Immature natural killer cell (primary cell): Measurements from ENCODE around the gene MCUB. TPM values are rescaled to one million over a fixed set of nuclear protein-coding genes. Genes with fewer than 3 reads are reported as not detected.
"Not testable (repeated sequence)": the region's sequence is repeated elsewhere in the genome, so short reads cannot be mapped to it uniquely, and the experiment has no call there.

Experiments
- DNase-seq, 3 donors: peaks; one replicate each; pipeline ENCODE4 v3.0.0; 2022; ENCODE audit warnings: mixed read lengths in 1 of 3
- H3K27ac Mint-ChIP-seq, 6 donors: one replicate each; pipeline ENCODE4 v1.8.0; 2020; ENCODE audit warnings: mixed read lengths in 6 of 6, mild to moderate bottlenecking in 5 of 6, inconsistent platforms in 4 of 6, moderate library complexity in 3 of 6
- H3K27me3 Mint-ChIP-seq, 3 donors: one replicate each; pipeline ENCODE4 v1.8.0; 2020 to 2021; ENCODE audit warnings: low read depth in 3 of 3, mild to moderate bottlenecking in 3 of 3, mixed read lengths in 3 of 3, moderate library complexity in 3 of 3, inconsistent platforms in 1 of 3
- H3K36me3 Mint-ChIP-seq, 3 donors: one replicate each; pipeline ENCODE4 v1.8.0; 2020; ENCODE audit warnings: mixed read lengths in 3 of 3, inconsistent platforms in 2 of 3, mild to moderate bottlenecking in 2 of 3
- H3K4me1 Mint-ChIP-seq, 2 donors: one replicate each; pipeline ENCODE4 v1.8.0; 2020; ENCODE audit warnings: inconsistent platforms in 2 of 2, mild to moderate bottlenecking in 2 of 2, mixed read lengths in 2 of 2, moderate library complexity in 1 of 2
- H3K4me3 Mint-ChIP-seq, 5 donors: one replicate each; pipeline ENCODE4 v1.8.0; 2020; ENCODE audit warnings: mild to moderate bottlenecking in 5 of 5, mixed read lengths in 5 of 5, inconsistent platforms in 3 of 5, moderate library complexity in 3 of 5
- H3K9me3 Mint-ChIP-seq, 6 donors: one replicate each; pipeline ENCODE4 v1.8.0; 2020; ENCODE audit warnings: mild to moderate bottlenecking in 6 of 6, mixed read lengths in 6 of 6, inconsistent platforms in 4 of 6, moderate library complexity in 3 of 6
- polyA plus RNA-seq, 3 donors: library from polyadenylated mRNA; unstranded; fragments of 300-500 nt; fragmentation: Illumina TruSeq; gene quantifications; one replicate each; pipeline ENCODE4 v1.2.3, GENCODE V29; 2021

The MCUB gene
- polyA plus RNA-seq, 3 donors from 2014 or later, result 50.9 to 94.2 (median 93.7) TPM

GRCh38 chr4:109560687-109561461 is 828 bp downstream of the MCUB start:
- Mint-ChIP-seq H3K27me3 (peaks cover 6 to 20% (median 14%) of the 10 kb centered on the region in 3 donors), H3K4me1 (peaks cover 34 to 52% of the 10 kb centered on the region in 2 donors), H3K9me3 (peaks cover 0 to 2% (median 0%) of the 10 kb centered on the region in 6 donors), H3K27ac (peak overlapping the region; percentile 83 to 94 (median 90)), H3K4me3 (peak overlapping the region; percentile 88 to 96 (median 89)), H3K36me3 (peaks cover 0 to 9% (median 4%) of the 10 kb centered on the region in 3 donors)
- DNase-seq, result peak; percentile 70 to 75 (median 73)

- Mint-ChIP-seq H3K27ac (peak overlapping the region in 2 of 6 donors; percentile 6 to 39), H3K9me3 (no peaks in the 10 kb centered on the region), H3K4me1 (peaks cover 34 to 52% of the 10 kb centered on the region in 2 donors), H3K4me3 (peak overlapping the region in 4 of 5 donors; percentile 2 to 88 (median 30)), H3K36me3 (peaks cover 0 to 5% (median 0%) of the 10 kb centered on the region in 3 donors), H3K27me3 (peaks cover 5 to 20% (median 14%) of the 10 kb centered on the region in 3 donors)
- no peak for DNase-seq
Measured at GRCh38 chr4:109562457-109563239, 2.6 kb downstream of the MCUB start.

GRCh38 chr4:109571494-109571893 is 11.4 kb downstream of the MCUB start:
- H3K9me3 Mint-ChIP-seq, result no peaks in the 10 kb centered on the region
- DNase-seq, result no peak
- peak overlapping the region in 1 of 6 donors; percentile 23 for H3K27ac Mint-ChIP-seq
- H3K4me1 Mint-ChIP-seq, result peaks cover 18 to 41% of the 10 kb centered on the region in 2 donors
- H3K4me3 Mint-ChIP-seq, result no peak overlapping the region
- no peaks in the 10 kb centered on the region for H3K36me3 Mint-ChIP-seq
- H3K27me3 Mint-ChIP-seq, result peaks cover 0 to 2% (median under 1%) of the 10 kb centered on the region in 3 donors

GRCh38 chr4:109572154-109572553 is 12.1 kb downstream of the MCUB start:
- peaks cover 0 to 2% (median 2%) of the 10 kb centered on the region in 3 donors for H3K27me3 Mint-ChIP-seq
- H3K36me3 Mint-ChIP-seq, result no peaks in the 10 kb centered on the region
- H3K4me3 Mint-ChIP-seq, result no peak overlapping the region
- DNase-seq, result no peak
- peaks cover 19 to 44% of the 10 kb centered on the region in 2 donors for H3K4me1 Mint-ChIP-seq
- H3K9me3 Mint-ChIP-seq, result no peaks in the 10 kb centered on the region
- no peak overlapping the region for H3K27ac Mint-ChIP-seq

- Mint-ChIP-seq H3K36me3 (no peaks in the 10 kb centered on the region), H3K27ac (peak overlapping the region in 3 of 6 donors; percentile 2 to 41 (median 8)), H3K4me1 (peaks cover 20 to 39% of the 10 kb centered on the region in 2 donors), H3K4me3 (no peak overlapping the region), H3K27me3 (peaks cover 0 to 2% (median 2%) of the 10 kb centered on the region in 3 donors), H3K9me3 (no peaks in the 10 kb centered on the region)
- peak in 2 of 3 donors; percentile 16 to 23 for DNase-seq
Measured at GRCh38 chr4:109574443-109574850, 14.4 kb downstream of the MCUB start.

GRCh38 chr4:109574931-109575804 is 15.1 kb downstream of the MCUB start:
- no peaks in the 10 kb centered on the region for H3K9me3 Mint-ChIP-seq
- H3K27me3 Mint-ChIP-seq, result peaks cover 0 to 2% (median 2%) of the 10 kb centered on the region in 3 donors
- peaks cover 20 to 39% of the 10 kb centered on the region in 2 donors for H3K4me1 Mint-ChIP-seq
- peak overlapping the region in 2 of 6 donors; percentile 8 to 42 for H3K27ac Mint-ChIP-seq
- no peaks in the 10 kb centered on the region for H3K36me3 Mint-ChIP-seq
- H3K4me3 Mint-ChIP-seq, result no peak overlapping the region
- DNase-seq, result no peak

- Mint-ChIP-seq H3K36me3 (no peaks in the 10 kb centered on the region), H3K4me3 (no peak overlapping the region), H3K27ac (no peak overlapping the region), H3K27me3 (peaks cover 0 to 2% (median 2%) of the 10 kb centered on the region in 3 donors), H3K4me1 (peaks cover 20 to 39% of the 10 kb centered on the region in 2 donors), H3K9me3 (peaks cover 0 to 2% (median 0%) of the 10 kb centered on the region in 6 donors)
- no peak for DNase-seq
Measured at GRCh38 chr4:109576462-109576861, 16.4 kb downstream of the MCUB start.

- Mint-ChIP-seq H3K36me3 (no peaks in the 10 kb centered on the region), H3K9me3 (peaks cover 0 to 4% (median under 1%) of the 10 kb centered on the region in 6 donors), H3K4me1 (peaks cover 24 to 42% of the 10 kb centered on the region in 2 donors), H3K27ac (no peak overlapping the region), H3K4me3 (no peak overlapping the region), H3K27me3 (peaks cover 0 to 3% (median 2%) of the 10 kb centered on the region in 3 donors)
- no peak for DNase-seq
Measured at GRCh38 chr4:109578846-109579245, 18.8 kb downstream of the MCUB start.

GRCh38 chr4:109579997-109580396 is 20.0 kb downstream of the MCUB start:
- not testable (repeated sequence) for H3K4me3 Mint-ChIP-seq, H3K27ac Mint-ChIP-seq, DNase-seq, H3K27me3 Mint-ChIP-seq, H3K36me3 Mint-ChIP-seq, H3K9me3 Mint-ChIP-seq
- peaks cover 23 to 42% of the 10 kb centered on the region in 2 donors for H3K4me1 Mint-ChIP-seq

- Mint-ChIP-seq H3K36me3 (no peaks in the 10 kb centered on the region), H3K27me3 (peaks cover 0 to 3% (median 1%) of the 10 kb centered on the region in 3 donors), H3K4me1 (peaks cover 24 to 66% of the 10 kb centered on the region in 2 donors), H3K27ac (peak overlapping the region in 1 of 6 donors; percentile 33), H3K9me3 (no peaks in the 10 kb centered on the region), H3K4me3 (no peak overlapping the region)
- DNase-seq, result no peak
Measured at GRCh38 chr4:109588176-109588575, 28.1 kb downstream of the MCUB start.

GRCh38 chr4:109589119-109589518 is 29.1 kb downstream of the MCUB start:
- H3K4me3 Mint-ChIP-seq, result no peak overlapping the region
- no peaks in the 10 kb centered on the region for H3K36me3 Mint-ChIP-seq
- peaks cover 0 to 3% (median 1%) of the 10 kb centered on the region in 3 donors for H3K27me3 Mint-ChIP-seq
- DNase-seq, result no peak
- H3K27ac Mint-ChIP-seq, result no peak overlapping the region
- no peaks in the 10 kb centered on the region for H3K9me3 Mint-ChIP-seq
- H3K4me1 Mint-ChIP-seq, result peaks cover 19 to 57% of the 10 kb centered on the region in 2 donors

- H3K4me3 Mint-ChIP-seq, result no peak overlapping the region
- H3K27me3 Mint-ChIP-seq, result peaks cover 0 to 3% (median 1%) of the 10 kb centered on the region in 3 donors
- H3K4me1 Mint-ChIP-seq, result peaks cover 14 to 52% of the 10 kb centered on the region in 2 donors
- no peaks in the 10 kb centered on the region for H3K36me3 Mint-ChIP-seq
- H3K9me3 Mint-ChIP-seq, result no peaks in the 10 kb centered on the region
- no peak overlapping the region for H3K27ac Mint-ChIP-seq
- DNase-seq, result no peak
Measured at GRCh38 chr4:109589605-109590004, 29.6 kb downstream of the MCUB start.

GRCh38 chr4:109590905-109591304 is 30.9 kb downstream of the MCUB start:
- peaks cover 0 to 2% (median 1%) of the 10 kb centered on the region in 3 donors for H3K27me3 Mint-ChIP-seq
- H3K4me3 Mint-ChIP-seq, result no peak overlapping the region
- H3K9me3 Mint-ChIP-seq, result no peaks in the 10 kb centered on the region
- H3K4me1 Mint-ChIP-seq, result peaks cover 4 to 39% of the 10 kb centered on the region in 2 donors
- no peaks in the 10 kb centered on the region for H3K36me3 Mint-ChIP-seq
- no peak overlapping the region for H3K27ac Mint-ChIP-seq
- no peak for DNase-seq
